Measurements from ENCODE around the gene EIF3I. TPM values are rescaled to one million over a fixed set of nuclear protein-coding genes. Genes with fewer than 3 reads are reported as not detected.

EIF3I gene
- total RNA-seq, 1 experiment from 2014 or later = 222 TPM

DNA sequence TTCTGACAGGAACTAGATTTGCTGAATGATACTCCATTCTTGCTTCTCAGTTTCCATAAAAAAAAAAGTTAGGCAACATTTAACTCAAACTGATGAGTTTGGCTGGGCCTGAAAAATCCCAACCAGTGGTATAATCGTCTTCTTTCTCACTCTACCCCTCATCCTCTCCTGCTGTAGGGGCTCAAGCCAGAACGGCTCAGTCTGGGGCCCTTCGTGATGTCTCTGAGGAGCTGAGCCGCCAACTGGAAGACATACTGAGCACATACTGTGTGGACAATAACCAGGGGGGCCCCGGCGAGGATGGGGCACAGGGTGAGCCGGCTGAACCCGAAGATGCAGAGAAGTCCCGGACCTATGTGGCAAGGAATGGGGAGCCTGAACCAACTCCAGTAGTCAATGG, 41.1 kb upstream of the EIF3I start:
- H3T11ph ChIP-seq (ENCODE audit: low read length) = no peak overlapping the region
- H3K4me1 ChIP-seq (ENCODE audit: insufficient read depth, low read length) = peaks cover 6% of the 10 kb centered on the region
- no CpG with 5 or more reads among the region's 9 CpGs for WGBS (ENCODE audit: extremely low coverage, insufficient read length, low lambda C conversion rate)
- no peak overlapping the region for H2AK5ac ChIP-seq (ENCODE audit: insufficient read length, low read length)
- no peak overlapping the region for H3K56ac ChIP-seq (ENCODE audit: insufficient read length, low read depth, low read length)
- H4K91ac ChIP-seq (ENCODE audit: insufficient read length, low read depth, low read length) = no peak overlapping the region
- peaks cover 28 to 33% of the 10 kb centered on the region in 2 experiments for H3K4me1 Mint-ChIP-seq
- peaks cover 7% of the 10 kb centered on the region for H3K23me2 ChIP-seq (ENCODE audit: insufficient read length, low read depth, low read length, poor library complexity, severe bottlenecking)
- TF ChIP-seq CTCF (conservative IDR thresholded peaks at IDR 0.05) = no peak
- H3K4ac ChIP-seq (ENCODE audit: low read depth, low read length) = no peak overlapping the region
- H3K9ac ChIP-seq (ENCODE audit: extremely low read depth, insufficient read length, low read length) = no peak overlapping the region
- no peak for DNase-seq
- H2AFZ ChIP-seq (ENCODE audit: low read length) = no peak overlapping the region
- H2BK5ac ChIP-seq (ENCODE audit: insufficient read length, low read length) = no peak overlapping the region
- no peak overlapping the region for H3K27ac ChIP-seq (ENCODE audit: insufficient read length, low read depth, low read length)
- H3K14ac ChIP-seq (ENCODE audit: insufficient read depth, low read length) = no peak overlapping the region
- peaks cover 6% of the 10 kb centered on the region for H3K79me1 ChIP-seq (ENCODE audit: insufficient read depth, low read depth, low read length, poor library complexity, severe bottlenecking)
- H2BK12ac ChIP-seq (ENCODE audit: insufficient read length, low read depth, low read length) = no peak overlapping the region
- H3K18ac ChIP-seq (ENCODE audit: insufficient read length, low read depth, low read length) = no peak overlapping the region
- H3K79me2 ChIP-seq (ENCODE audit: insufficient read depth, low read length) = peaks cover 4% of the 10 kb centered on the region; the same call in 1 of the 2 replicates
- no peak overlapping the region for H3K23ac ChIP-seq (ENCODE audit: insufficient read length, low read depth, low read length)
- peak overlapping the region; percentile 77 for H3K4me2 ChIP-seq (ENCODE audit: insufficient read depth, insufficient read length, low read length)
- no peak overlapping the region for H2BK20ac ChIP-seq (ENCODE audit: low read depth, low read length, poor library complexity, severe bottlenecking)
- H3K36me3 Mint-ChIP-seq (ENCODE audit: insufficient read depth in 1 of 3, low read depth in 3 of 3) = peaks cover 36 to 56% (median 49%) of the 10 kb centered on the region in 3 experiments
- H3K4me3 Mint-ChIP-seq = peak overlapping the region; percentile 92
- H2BK15ac ChIP-seq (ENCODE audit: low read depth, low read length) = no peak overlapping the region
- no peak overlapping the region for H2BK120ac ChIP-seq (ENCODE audit: low read depth, low read length, poor library complexity, severe bottlenecking)
- no peak overlapping the region for H4K5ac ChIP-seq (ENCODE audit: insufficient read length, low read depth, low read length)
- H3K9me3 Mint-ChIP-seq = no peaks in the 10 kb centered on the region
- no peaks in the 10 kb centered on the region for H3K27me3 Mint-ChIP-seq (ENCODE audit: low read depth)
- no peaks in the 10 kb centered on the region for H3K27me3 ChIP-seq (ENCODE audit: insufficient read depth, low read length)
- no peaks in the 10 kb centered on the region for H4K20me1 ChIP-seq (ENCODE audit: control insufficient read depth, insufficient read depth, insufficient read length)
- H3K9me3 ChIP-seq (ENCODE audit: control insufficient read depth, low read depth, low read length) = no peaks in the 10 kb centered on the region
- H4K8ac ChIP-seq (replicated peaks; ENCODE audit: insufficient read length, low read depth, low read length) = no peak overlapping the region
- H3K27ac Mint-ChIP-seq = peak overlapping the region; percentile 4 to 75 (median 23); a peak in 3 of 7 replicates

Measured in H9 (cell line).